H1 (cell line): ENCODE results near the gene CYP2S1.

ENCODE experiments used
- BACH1 ChIP-seq: IDR thresholded peaks from 2 replicates; pipeline ENCODE4 v1.6.1; 2012; ENCODE audit warnings: low read length, improper control_type of control experiment
- CBX8 ChIP-seq: fragments of 300-800, 300-1000 bp; sonication (generic); IDR thresholded peaks from 2 replicates; pipeline ENCODE4 v1.7.1; 2016; ENCODE audit warnings: low read depth, low read length, borderline replicate concordance
- CEBPB ChIP-seq: IDR thresholded peaks from 2 replicates; pipeline ENCODE4 v1.6.1; 2012; ENCODE audit warnings: low read depth, low read length
- CTCF ChIP-seq, 3 experiments: IDR thresholded peaks; 1 replicate in 2 of 3; 2 replicates in 1 of 3; pipeline versions ENCODE4 v1.5.1 to v1.6.1; 2011; ENCODE audit warnings: low read length in 3 of 3, mild to moderate bottlenecking in 3 of 3, inconsistent platforms in 2 of 3, low read depth in 1 of 3, moderate library complexity in 1 of 3; ENCODE audit not compliant: insufficient read depth in 1 of 3; ENCODE audit errors: control extremely low read depth in 1 of 3
- HDAC2 ChIP-seq, 2 experiments: fragments of 300-600 bp in 1 of 2; sonication (generic) in 1 of 2; IDR thresholded peaks; 2 replicates each; pipeline ENCODE4 v1.6.1; 2011 to 2012; ENCODE audit warnings: low read depth in 2 of 2, low read length in 2 of 2, mild to moderate bottlenecking in 2 of 2, moderate library complexity in 2 of 2, borderline replicate concordance in 1 of 2, inconsistent platforms in 1 of 2
- RAD21 ChIP-seq, 2 experiments: IDR thresholded peaks in 1 of 2; conservative IDR thresholded peaks in 1 of 2; 2 replicates each; pipeline ENCODE4 v1.6.1; 2011; ENCODE audit warnings: low read depth in 2 of 2, low read length in 2 of 2, improper control_type of control experiment in 1 of 2, inconsistent platforms in 1 of 2, mild to moderate bottlenecking in 1 of 2, moderate library complexity in 1 of 2
- ZNF274 ChIP-seq: IDR thresholded peaks from 2 replicates; pipeline ENCODE4 v1.7.0; 2012; ENCODE audit warnings: low read length, borderline replicate concordance; ENCODE audit errors: extremely low read depth

DNA sequence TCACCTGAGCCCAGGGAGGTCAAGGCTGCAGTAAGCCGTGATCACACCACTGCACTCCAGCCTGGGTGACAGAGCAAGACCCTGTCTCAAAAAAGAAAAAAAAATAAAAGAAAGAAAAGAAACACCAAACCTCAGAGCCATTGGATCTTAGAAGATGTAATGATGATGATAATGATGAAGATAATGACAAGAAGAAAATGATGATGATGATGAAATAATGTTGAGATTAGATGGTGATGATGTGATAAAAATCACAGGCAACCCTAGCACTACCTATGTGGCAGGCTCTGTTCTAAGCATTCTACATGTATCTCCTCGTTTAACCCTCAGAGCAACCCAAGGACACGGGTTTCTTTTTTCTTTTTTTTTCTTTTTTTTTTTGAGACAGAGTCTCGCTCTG lies 51.1 kb downstream of the CYP2S1 start:
- TF ChIP-seq HDAC2 (IDR thresholded peaks at IDR 0.05; ENCODE audit: borderline replicate concordance in 1 of 2, low read depth in 2 of 2, low read length in 2 of 2) (no peak), RAD21 (IDR thresholded peaks at IDR 0.05 in 1 of 2, conservative IDR thresholded peaks at IDR 0.05 in 1 of 2; ENCODE audit: low read depth in 2 of 2, low read length in 2 of 2) (no peak), CTCF (IDR thresholded peaks at IDR 0.05; ENCODE audit: control extremely low read depth in 1 of 3, insufficient read depth in 1 of 3, low read depth in 1 of 3, low read length in 3 of 3) (no peak), BACH1 (no peak), CEBPB (no peak), CBX8 (no peak), ZNF274 (no peak)
